ENCODE measurements around the gene STX10. TPM values are rescaled to one million over a fixed set of nuclear protein-coding genes. Genes with fewer than 3 reads are reported as not detected.

Gene STX10
- total RNA-seq, 2 donors from 2014 or later, result 30.8 to 83.4 TPM

DNA sequence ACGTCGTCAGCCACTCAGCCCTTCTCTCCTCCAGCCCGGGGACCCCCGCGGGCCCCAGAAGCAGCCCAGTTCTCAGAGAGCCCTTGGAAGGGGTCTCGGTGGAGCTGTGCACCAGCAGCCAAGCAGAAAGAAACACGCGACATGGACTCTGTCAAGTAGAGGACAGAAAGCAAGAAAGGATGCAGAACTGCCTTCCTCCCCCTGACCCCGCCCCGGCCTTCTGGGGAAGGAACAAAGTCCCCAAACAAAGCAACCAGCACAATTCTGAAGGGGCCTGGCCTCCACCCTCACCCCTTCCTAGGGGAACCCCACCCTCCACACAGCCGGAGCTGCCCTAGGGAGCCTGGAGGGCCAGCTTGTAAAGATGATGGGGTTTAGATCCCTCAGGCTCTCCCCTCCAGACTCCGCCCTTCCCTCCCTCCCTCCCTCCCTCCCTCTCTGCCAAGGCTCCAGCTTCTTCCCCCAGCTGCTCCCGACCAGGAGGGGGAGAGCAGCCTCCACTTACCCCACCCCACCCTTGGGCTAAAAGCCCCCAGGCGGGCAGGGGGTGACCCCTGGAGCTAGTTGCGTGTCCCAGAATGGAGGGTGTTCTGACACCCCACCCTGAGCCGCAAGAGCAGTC is 55.3 kb downstream of the STX10 start:
- Histone ChIP-seq H3K9me3 (no peaks in the 10 kb centered on the region), H3K4me3 (peak overlapping the region; percentile 55), H3K27me3 (replicated peaks; ENCODE audit: insufficient read depth) (no peaks in the 10 kb centered on the region), H3K4me1 (ENCODE audit: control insufficient read depth in 1 of 2, low read depth in 2 of 2) (peaks cover 37 to 74% of the 10 kb centered on the region in 2 donors), H3K36me3 (peaks cover 12% of the 10 kb centered on the region), H3K27ac (peak overlapping the region; percentile 50 to 95)
- TF ChIP-seq, protein P1, sequence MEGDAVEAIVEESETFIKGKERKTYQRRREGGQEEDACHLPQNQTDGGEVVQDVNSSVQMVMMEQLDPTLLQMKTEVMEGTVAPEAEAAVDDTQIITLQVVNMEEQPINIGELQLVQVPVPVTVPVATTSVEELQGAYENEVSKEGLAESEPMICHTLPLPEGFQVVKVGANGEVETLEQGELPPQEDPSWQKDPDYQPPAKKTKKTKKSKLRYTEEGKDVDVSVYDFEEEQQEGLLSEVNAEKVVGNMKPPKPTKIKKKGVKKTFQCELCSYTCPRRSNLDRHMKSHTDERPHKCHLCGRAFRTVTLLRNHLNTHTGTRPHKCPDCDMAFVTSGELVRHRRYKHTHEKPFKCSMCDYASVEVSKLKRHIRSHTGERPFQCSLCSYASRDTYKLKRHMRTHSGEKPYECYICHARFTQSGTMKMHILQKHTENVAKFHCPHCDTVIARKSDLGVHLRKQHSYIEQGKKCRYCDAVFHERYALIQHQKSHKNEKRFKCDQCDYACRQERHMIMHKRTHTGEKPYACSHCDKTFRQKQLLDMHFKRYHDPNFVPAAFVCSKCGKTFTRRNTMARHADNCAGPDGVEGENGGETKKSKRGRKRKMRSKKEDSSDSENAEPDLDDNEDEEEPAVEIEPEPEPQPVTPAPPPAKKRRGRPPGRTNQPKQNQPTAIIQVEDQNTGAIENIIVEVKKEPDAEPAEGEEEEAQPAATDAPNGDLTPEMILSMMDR (IDR thresholded peaks at IDR 0.05), result no peak
- no peak for ATAC-seq (ENCODE audit: insufficient number of reproducible peaks, low FRiP score, low read depth)
- DNase-seq (ENCODE audit: low spot score), result no peak

DNA sequence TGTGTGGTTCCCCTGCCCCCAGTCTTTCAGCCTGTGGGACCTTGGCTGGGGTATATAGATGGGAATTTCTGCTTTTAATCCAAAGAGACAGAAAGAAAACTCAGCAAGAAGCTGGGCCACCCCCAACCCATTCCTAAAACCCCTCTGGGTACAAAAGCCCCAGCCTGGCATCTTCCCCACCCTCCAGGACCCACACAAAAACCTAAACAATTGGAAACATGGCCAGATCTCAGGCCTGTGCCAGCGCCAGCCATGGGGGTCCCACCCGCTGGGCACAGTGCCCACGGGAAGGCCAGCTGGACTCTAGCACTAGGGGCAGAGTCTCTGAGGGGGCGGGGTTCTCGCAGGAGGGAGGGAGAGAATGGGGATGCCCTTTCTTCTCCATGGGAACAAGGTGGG is 56.1 kb downstream of the STX10 start:
- ATAC-seq (ENCODE audit: insufficient number of reproducible peaks, low FRiP score, low read depth), result no peak
- peak overlapping the region; percentile 95 to 98 for H3K27ac ChIP-seq
- peaks cover 41 to 78% of the 10 kb centered on the region in 2 donors for H3K4me1 ChIP-seq (ENCODE audit: control insufficient read depth in 1 of 2, low read depth in 2 of 2)
- no peaks in the 10 kb centered on the region for H3K27me3 ChIP-seq (replicated peaks; ENCODE audit: insufficient read depth)
- no peaks in the 10 kb centered on the region for H3K9me3 ChIP-seq
- TF ChIP-seq, protein P1 (IDR thresholded peaks at IDR 0.05), result no peak
- DNase-seq (ENCODE audit: low spot score), result no peak
- H3K4me3 ChIP-seq, result no peak overlapping the region
- H3K36me3 ChIP-seq, result peaks cover 12% of the 10 kb centered on the region

Other genes starting within 250 kb of the STX10 start
- gene SYCE2, start 231.1 kb downstream of the STX10 start, total RNA-seq, result not detected
- gene FARSA, start 216.7 kb downstream of the STX10 start, total RNA-seq, result 10 to 100 TPM; 31.8 to 76.8 TPM
- 100 to 1,000 TPM; 415 to 467 TPM for gene CALR, start 211.8 kb downstream of the STX10 start, total RNA-seq
- gene RAD23A, start 204.5 kb downstream of the STX10 start, total RNA-seq, result 100 to 1,000 TPM; 116 to 130 TPM
- gene GADD45GIP1, start 193.2 kb downstream of the STX10 start, total RNA-seq, result 10 to 100 TPM; 30.2 to 42.8 TPM
- gene DAND5, start 180.8 kb downstream of the STX10 start, total RNA-seq, result not detected
- gene NFIX, start 154.9 kb downstream of the STX10 start, total RNA-seq, result 100 to 1,000 TPM; 126 to 145 TPM
- gene LYL1, start 47.5 kb downstream of the STX10 start, total RNA-seq, result 10 to 100 TPM; 10.6 to 36.1 TPM
- 10 to 100 TPM; 35.3 to 52.3 TPM for gene TRMT1, start 33.6 kb downstream of the STX10 start, total RNA-seq
- 10 to 100 TPM; 27.2 to 28.8 TPM for gene NACC1, start 32.1 kb downstream of the STX10 start, total RNA-seq
- gene IER2, start within 50 bp of the STX10 start, total RNA-seq, result 100 to 1,000 TPM; 125 to 440 TPM

Measured in thoracic aorta (tissue), 2 donors.